Loucy (cell line): Measurements from ENCODE around the gene ADCY2.

Source experiments
- H2AFZ ChIP-seq: fragments of 200-600 bp; sonication (generic); 2 replicates; pipeline ENCODE4 v1.6.0; 2016; ENCODE audit warnings: antibody characterized with exemption, mild to moderate bottlenecking, low read length, moderate library complexity
- H3F3A ChIP-seq: fragments of 200-600 bp; 2 replicates; pipeline ENCODE4 v1.6.0; 2016; ENCODE audit warnings: antibody characterized with exemption, low read depth, mild to moderate bottlenecking
- H3K27me3 ChIP-seq: fragments of 200-600 bp; sonication (generic); 2 replicates; pipeline ENCODE4 v1.6.1; 2014; ENCODE audit warnings: low read length, mild to moderate bottlenecking; ENCODE audit not compliant: insufficient read depth, poor library complexity, severe bottlenecking
- H3K36me3 ChIP-seq: fragments of 200-600 bp; sonication (generic); 2 replicates; pipeline ENCODE4 v1.6.1; 2016; ENCODE audit warnings: low read length; ENCODE audit not compliant: insufficient read depth
- H3K4me1 ChIP-seq: fragments of 200-600 bp; sonication (generic); 2 replicates; pipeline ENCODE4 v1.5.1; 2014; ENCODE audit warnings: low read length, mild to moderate bottlenecking; ENCODE audit not compliant: insufficient read depth, poor library complexity, severe bottlenecking
- H3K4me2 ChIP-seq: fragments of 200-600 bp; sonication (generic); 2 replicates; pipeline ENCODE4 v1.6.0; 2014; ENCODE audit warnings: antibody characterized with exemption, low read length, low read depth, mild to moderate bottlenecking; ENCODE audit not compliant: poor library complexity, severe bottlenecking
- H3K4me3 ChIP-seq: fragments of 200-600 bp; sonication (generic); 2 replicates; pipeline ENCODE4 v1.5.1; 2014; ENCODE audit warnings: low read length, mild to moderate bottlenecking, mixed read lengths; ENCODE audit not compliant: poor library complexity, severe bottlenecking
- H3K79me2 ChIP-seq: fragments of 200-600 bp; sonication (generic); 2 replicates; pipeline ENCODE4 v1.6.1; 2014; ENCODE audit warnings: low read length; ENCODE audit not compliant: insufficient read depth
- H3K9ac ChIP-seq: fragments of 200-600 bp; sonication (generic); 2 replicates; pipeline ENCODE4 v1.6.0; 2014; ENCODE audit warnings: mild to moderate bottlenecking, low read depth, low read length, moderate library complexity; ENCODE audit not compliant: poor library complexity, severe bottlenecking
- H3K9me2 ChIP-seq: fragments of 200-600 bp; sonication (generic); replicated peaks from 2 replicates; pipeline ENCODE4 v1.6.1; 2016; ENCODE audit warnings: low read depth, low read length, mixed read lengths
- H3K9me3 ChIP-seq: fragments of 200-600 bp; sonication (generic); 2 replicates; pipeline ENCODE4 v1.6.1; 2014; ENCODE audit warnings: mild to moderate bottlenecking, antibody characterized with exemption, low read length, low read depth; ENCODE audit not compliant: insufficient read depth
- H4K20me1 ChIP-seq: fragments of 200-600 bp; sonication (generic); 2 replicates; pipeline ENCODE4 v1.6.0; 2014; ENCODE audit warnings: antibody characterized with exemption, low read length, mild to moderate bottlenecking; ENCODE audit not compliant: insufficient read depth, poor library complexity, severe bottlenecking
- EZH2phosphoT487 ChIP-seq: fragments of 200-600 bp; IDR thresholded peaks from 2 replicates; pipeline ENCODE4 v1.6.1; 2018; ENCODE audit warnings: antibody characterized with exemption, mild to moderate bottlenecking, moderate library complexity, borderline replicate concordance
- TF ChIP-seq, protein P1 (sequence below): fragments of 200-600 bp; sonication (generic); conservative IDR thresholded peaks from 2 replicates; pipeline ENCODE4 v1.5.1; 2014; ENCODE audit warnings: mild to moderate bottlenecking, antibody characterized with exemption, low read length

ADCY2 gene

DNA sequence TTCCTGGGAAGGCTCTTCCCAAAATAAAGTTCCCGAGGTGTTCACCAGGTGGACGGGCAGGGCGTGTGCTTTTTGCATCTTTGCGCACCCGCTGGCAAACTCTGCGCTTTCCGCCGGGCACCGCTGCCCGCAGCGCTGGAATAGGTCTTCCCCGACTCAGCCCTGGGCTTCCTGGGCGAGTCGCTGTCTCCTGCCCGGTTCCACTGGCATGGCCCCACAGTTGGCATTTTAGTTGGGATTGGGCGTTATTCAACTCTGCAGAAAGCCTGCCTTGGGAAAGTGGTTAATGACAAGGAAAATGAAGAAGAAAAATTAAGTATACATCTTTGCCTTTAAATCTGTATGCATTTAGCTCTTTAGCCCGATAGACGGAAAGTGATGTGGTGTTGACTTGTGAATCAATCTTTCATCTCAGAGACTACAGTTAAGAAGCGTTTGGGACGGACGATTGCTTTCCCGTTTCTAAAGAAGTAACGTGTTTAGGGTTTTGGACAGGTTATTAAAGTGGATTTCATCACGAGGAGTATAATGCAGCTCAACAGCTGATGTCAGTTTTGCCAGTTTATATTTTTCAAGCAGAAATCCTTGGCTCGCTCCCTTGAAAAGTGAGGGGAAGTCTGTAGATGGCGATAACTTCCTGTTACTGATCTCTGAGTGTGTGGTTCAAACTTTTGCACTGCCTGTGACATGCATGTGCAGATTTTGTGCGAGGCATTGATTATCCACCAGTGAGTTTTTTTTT lies 946 bp downstream of the ADCY2 start:
- Histone ChIP-seq H3K4me1 (no peaks in the 10 kb centered on the region), H3K4me3 (no peak overlapping the region), H3K9ac (no peak overlapping the region), H3K9me2 (no peaks in the 10 kb centered on the region), H3K9me3 (no peaks in the 10 kb centered on the region), H3K79me2 (no peaks in the 10 kb centered on the region), H4K20me1 (no peaks in the 10 kb centered on the region), H2AFZ (no peak overlapping the region), H3K4me2 (no peak overlapping the region), H3K36me3 (no peaks in the 10 kb centered on the region), H3F3A (no peaks in the 10 kb centered on the region), H3K27me3 (no peaks in the 10 kb centered on the region)
- no peak for TF ChIP-seq EZH2phosphoT487
- TF ChIP-seq, protein P1, sequence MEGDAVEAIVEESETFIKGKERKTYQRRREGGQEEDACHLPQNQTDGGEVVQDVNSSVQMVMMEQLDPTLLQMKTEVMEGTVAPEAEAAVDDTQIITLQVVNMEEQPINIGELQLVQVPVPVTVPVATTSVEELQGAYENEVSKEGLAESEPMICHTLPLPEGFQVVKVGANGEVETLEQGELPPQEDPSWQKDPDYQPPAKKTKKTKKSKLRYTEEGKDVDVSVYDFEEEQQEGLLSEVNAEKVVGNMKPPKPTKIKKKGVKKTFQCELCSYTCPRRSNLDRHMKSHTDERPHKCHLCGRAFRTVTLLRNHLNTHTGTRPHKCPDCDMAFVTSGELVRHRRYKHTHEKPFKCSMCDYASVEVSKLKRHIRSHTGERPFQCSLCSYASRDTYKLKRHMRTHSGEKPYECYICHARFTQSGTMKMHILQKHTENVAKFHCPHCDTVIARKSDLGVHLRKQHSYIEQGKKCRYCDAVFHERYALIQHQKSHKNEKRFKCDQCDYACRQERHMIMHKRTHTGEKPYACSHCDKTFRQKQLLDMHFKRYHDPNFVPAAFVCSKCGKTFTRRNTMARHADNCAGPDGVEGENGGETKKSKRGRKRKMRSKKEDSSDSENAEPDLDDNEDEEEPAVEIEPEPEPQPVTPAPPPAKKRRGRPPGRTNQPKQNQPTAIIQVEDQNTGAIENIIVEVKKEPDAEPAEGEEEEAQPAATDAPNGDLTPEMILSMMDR: no peak

DNA sequence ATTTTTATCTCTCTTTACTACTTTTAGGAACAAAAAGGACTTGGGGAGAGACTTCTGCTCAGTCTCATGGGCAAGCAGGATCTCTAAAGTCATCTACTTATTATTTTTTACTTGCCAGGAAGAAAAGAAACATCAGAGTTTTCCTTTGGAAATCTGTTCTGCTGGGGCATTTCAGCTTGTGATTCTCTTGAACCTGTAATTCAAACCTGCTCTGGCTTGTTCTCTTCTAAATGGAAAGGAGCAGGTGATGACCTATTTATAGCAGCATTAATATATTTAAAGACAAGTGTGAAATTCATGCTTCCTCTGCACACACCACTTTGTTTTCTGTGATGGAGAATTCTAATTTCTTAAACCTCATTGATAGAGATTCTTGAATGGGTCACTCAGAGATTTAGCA lies 2.0 kb downstream of the ADCY2 start:
- Histone ChIP-seq H3K79me2 (no peaks in the 10 kb centered on the region), H3K9me2 (no peaks in the 10 kb centered on the region), H3K36me3 (no peaks in the 10 kb centered on the region), H3K27me3 (no peaks in the 10 kb centered on the region), H3K4me1 (no peaks in the 10 kb centered on the region), H2AFZ (no peak overlapping the region), H3K9me3 (no peaks in the 10 kb centered on the region), H3K4me3 (no peak overlapping the region), H3K4me2 (no peak overlapping the region), H3F3A (no peaks in the 10 kb centered on the region), H4K20me1 (no peaks in the 10 kb centered on the region), H3K9ac (no peak overlapping the region)
- TF ChIP-seq, protein P1: no peak
- no peak for TF ChIP-seq EZH2phosphoT487

DNA sequence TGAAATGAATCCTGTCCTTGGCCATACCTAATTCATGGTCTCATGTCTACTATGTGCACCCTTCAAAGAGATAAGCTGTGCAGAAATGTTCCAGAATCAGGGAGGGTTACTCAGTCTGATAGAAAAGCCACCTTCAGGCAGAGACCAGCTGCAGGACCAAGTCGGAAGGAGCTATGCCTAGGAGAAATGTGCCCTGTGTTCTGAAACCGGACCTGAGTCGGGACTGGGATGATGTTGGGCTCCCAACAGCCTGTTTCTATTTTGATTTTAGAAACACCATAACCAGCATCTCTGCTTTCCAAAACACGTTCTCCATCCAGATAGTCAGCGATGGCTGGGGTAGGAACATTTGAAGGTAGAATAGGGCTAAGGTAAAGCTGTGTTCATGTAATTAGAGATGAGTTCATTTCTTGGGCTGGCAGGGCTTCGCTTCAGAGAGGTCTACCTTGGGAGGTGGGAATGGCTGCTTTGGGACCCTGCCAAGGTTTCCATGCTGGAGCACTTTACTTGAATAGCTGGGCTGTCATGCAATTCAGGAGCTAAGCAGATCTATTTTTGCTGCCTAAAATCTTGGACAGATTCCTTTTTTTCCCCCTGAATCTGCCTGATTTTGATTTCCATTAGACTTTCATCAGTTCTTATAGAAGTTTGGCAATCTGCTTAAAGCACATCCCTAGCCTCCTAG lies 2.8 kb downstream of the ADCY2 start:
- no peak overlapping the region for H2AFZ ChIP-seq
- TF ChIP-seq, protein P1: no peak
- TF ChIP-seq EZH2phosphoT487: no peak
- no peak overlapping the region for H3K4me2 ChIP-seq
- H3K36me3 ChIP-seq: no peaks in the 10 kb centered on the region
- no peaks in the 10 kb centered on the region for H3K9me2 ChIP-seq
- no peaks in the 10 kb centered on the region for H3K4me1 ChIP-seq
- H3K9ac ChIP-seq: no peak overlapping the region
- H3K9me3 ChIP-seq: no peaks in the 10 kb centered on the region
- H3K27me3 ChIP-seq: no peaks in the 10 kb centered on the region
- H3K79me2 ChIP-seq: no peaks in the 10 kb centered on the region
- no peaks in the 10 kb centered on the region for H3F3A ChIP-seq
- H4K20me1 ChIP-seq: no peaks in the 10 kb centered on the region
- no peak overlapping the region for H3K4me3 ChIP-seq
